Activated naive CD4-positive, alpha-beta T cell treated with anti-CD3 and anti-CD28 coated beads for 36 hours (primary cell): Measurements from ENCODE around the gene IP6K2. TPM values are rescaled to one million over a fixed set of nuclear protein-coding genes. Genes with fewer than 3 reads are reported as not detected.
"Not testable (repeated sequence)": the region's sequence is repeated elsewhere in the genome, so short reads cannot be mapped to it uniquely, and the experiment has no call there.

ENCODE experiments used
- CTCF ChIA-PET: fragments of 350-600 bp; sonication (Branson Sonifier 250); formaldehyde crosslinking; loops from one replicate; lab custom pipeline; 2021; ENCODE audit warnings: antibody characterized with exemption; lab: Charles Lee
- DNase-seq: peaks from one replicate; pipeline ENCODE4 v3.0.0-alpha.2; 2020
- H3K27ac Mint-ChIP-seq: one replicate; pipeline ENCODE4 v1.8.0; 2021; ENCODE audit warnings: mild to moderate bottlenecking, mixed read lengths
- H3K27me3 Mint-ChIP-seq: one replicate; pipeline ENCODE4 v1.8.0; 2021; ENCODE audit warnings: low read depth, mixed read lengths
- H3K36me3 Mint-ChIP-seq: one replicate; pipeline ENCODE4 v1.8.0; 2021; ENCODE audit warnings: low read depth, mixed read lengths
- H3K4me1 Mint-ChIP-seq: one replicate; pipeline ENCODE4 v1.8.0; 2021; ENCODE audit warnings: low read depth, mixed read lengths
- H3K4me3 Mint-ChIP-seq: one replicate; pipeline ENCODE4 v1.8.0; 2021; ENCODE audit warnings: mild to moderate bottlenecking, moderate library complexity, mixed read lengths
- H3K9me3 Mint-ChIP-seq: one replicate; pipeline ENCODE4 v1.8.0; 2021; ENCODE audit warnings: mixed read lengths
- intact Hi-C: fragments of 100-400 bp; cut with micrococcal nuclease; formaldehyde crosslinking; loops from one replicate; pipeline ENCODE4 v1.15.1; 2023
- total RNA-seq, 2 experiments: library from RNA; stranded (reverse); gene quantifications; one replicate each; pipeline ENCODE4 v1.2.3, GENCODE V29; 2021

The IP6K2 gene
- total RNA-seq: 10 to 100 TPM; 64.3 to 68.3 TPM

- Mint-ChIP-seq H3K27ac (peak within 1 kb of the TSS; percentile 90), H3K9me3 (no peaks in the 10 kb centered on the region), H3K27me3 (no peaks in the 10 kb centered on the region), H3K4me3 (peak within 1 kb of the TSS; percentile 97), H3K4me1 (peaks cover 30% of the 10 kb centered on the region), H3K36me3 (peaks cover 9% of the 10 kb centered on the region)
- intact Hi-C loops: loop anchor here (1.0 to 5.0 kb wide), 8 partner anchors 32 to 416 kb away; partner anchors contain the start of genes ARIH2, CELSR3, NCKIPSD and NME6
- CTCF ChIA-PET: interaction anchor here (0.9 to 1.4 kb wide), 5 partner anchors 13 to 304 kb away, joined by 3 to 4 read pairs (median 3); partner anchors contain the start of gene NDUFAF3
- DNase-seq: peak; percentile 99
Measured at GRCh38 chr3:48716982-48717746, at the start of gene IP6K2. Gene IP6K2 (minus strand): TSS chr3:48717221. CDS start chr3:48695291, 21,930 bp downstream.

- Mint-ChIP-seq H3K27ac (no peak overlapping the region), H3K9me3 (no peaks in the 10 kb centered on the region), H3K27me3 (no peaks in the 10 kb centered on the region), H3K36me3 (peaks cover 4% of the 10 kb centered on the region), H3K4me3 (no peak overlapping the region), H3K4me1 (no peaks in the 10 kb centered on the region)
- intact Hi-C loops: no loop called here
- CTCF ChIA-PET: interaction anchor here (0.6 to 1.1 kb wide), 4 partner anchors 11 to 434 kb away, joined by 3 to 4 read pairs (median 3); a partner anchor contains a TSS
- DNase-seq: no peak
Measured at GRCh38 chr3:48765376-48765775, 48.4 kb upstream of the IP6K2 start.

- no peaks in the 10 kb centered on the region for H3K4me1 Mint-ChIP-seq
- CTCF ChIA-PET: no interaction called here
- peaks cover 4% of the 10 kb centered on the region for H3K36me3 Mint-ChIP-seq
- no peak for DNase-seq
- no peaks in the 10 kb centered on the region for H3K27me3 Mint-ChIP-seq
- no peak overlapping the region for H3K4me3 Mint-ChIP-seq
- H3K27ac Mint-ChIP-seq: no peak overlapping the region
- no peaks in the 10 kb centered on the region for H3K9me3 Mint-ChIP-seq
- intact Hi-C loops: no loop called here
Measured at GRCh38 chr3:48762816-48763215, 45.8 kb upstream of the IP6K2 start.

- CTCF ChIA-PET: interaction anchor here (0.6 to 0.8 kb wide), 2 partner anchors 103 to 818 kb away, joined by 3 read pairs; no protein-coding TSS in a partner anchor
- H3K9me3 Mint-ChIP-seq, intact Hi-C loops, H3K4me1 Mint-ChIP-seq, DNase-seq, H3K36me3 Mint-ChIP-seq, H3K4me3 Mint-ChIP-seq, H3K27me3 Mint-ChIP-seq, H3K27ac Mint-ChIP-seq: not testable (repeated sequence)
Measured at GRCh38 chr3:48759991-48760540, 43.0 kb upstream of the IP6K2 start.

- CTCF ChIA-PET: interaction anchor here (1.1 kb wide), 1 partner anchor 19 kb away, joined by 5 read pairs; no protein-coding TSS in a partner anchor
- H3K36me3 Mint-ChIP-seq, DNase-seq, H3K4me3 Mint-ChIP-seq, H3K9me3 Mint-ChIP-seq, H3K27ac Mint-ChIP-seq, H3K4me1 Mint-ChIP-seq, H3K27me3 Mint-ChIP-seq, intact Hi-C loops: not testable (repeated sequence)
Measured at GRCh38 chr3:48759531-48759930, 42.5 kb upstream of the IP6K2 start.

- Mint-ChIP-seq H3K36me3 (peaks cover 1% of the 10 kb centered on the region), H3K9me3 (no peaks in the 10 kb centered on the region), H3K27ac (no peak overlapping the region), H3K4me1 (no peaks in the 10 kb centered on the region), H3K27me3 (no peaks in the 10 kb centered on the region), H3K4me3 (no peak overlapping the region)
- CTCF ChIA-PET: interaction anchor here (0.6 to 1.1 kb wide), 2 partner anchors 19 to 625 kb away, joined by 3 to 5 read pairs; no protein-coding TSS in a partner anchor
- intact Hi-C loops: no loop called here
- DNase-seq: no peak
Measured at GRCh38 chr3:48759071-48759470, 42.0 kb upstream of the IP6K2 start.

- Mint-ChIP-seq H3K27me3 (no peaks in the 10 kb centered on the region), H3K4me3 (no peak overlapping the region), H3K9me3 (no peaks in the 10 kb centered on the region), H3K36me3 (peaks cover 3% of the 10 kb centered on the region), H3K4me1 (no peaks in the 10 kb centered on the region), H3K27ac (no peak overlapping the region)
- DNase-seq: no peak
- intact Hi-C loops: no loop called here
- CTCF ChIA-PET: interaction anchor here (1.1 kb wide), 1 partner anchor 17 kb away, joined by 4 read pairs; no protein-coding TSS in a partner anchor
Measured at GRCh38 chr3:48756640-48757039, 39.6 kb upstream of the IP6K2 start.

GRCh38 chr3:48750856-48751255, 33.8 kb upstream of the IP6K2 start:
- intact Hi-C loops: no loop called here
- H3K27ac Mint-ChIP-seq: no peak overlapping the region
- H3K4me3 Mint-ChIP-seq: no peak overlapping the region
- CTCF ChIA-PET: interaction anchor here (1.0 kb wide), 1 partner anchor 10 kb away, joined by 3 read pairs; no protein-coding TSS in a partner anchor
- H3K9me3 Mint-ChIP-seq: no peaks in the 10 kb centered on the region
- H3K4me1 Mint-ChIP-seq: no peaks in the 10 kb centered on the region
- peaks cover 9% of the 10 kb centered on the region for H3K36me3 Mint-ChIP-seq
- no peaks in the 10 kb centered on the region for H3K27me3 Mint-ChIP-seq
- DNase-seq: no peak

- no peaks in the 10 kb centered on the region for H3K27me3 Mint-ChIP-seq
- no peak overlapping the region for H3K27ac Mint-ChIP-seq
- no peaks in the 10 kb centered on the region for H3K9me3 Mint-ChIP-seq
- no peak for DNase-seq
- H3K4me3 Mint-ChIP-seq: no peak overlapping the region
- no peaks in the 10 kb centered on the region for H3K4me1 Mint-ChIP-seq
- intact Hi-C loops: no loop called here
- CTCF ChIA-PET: interaction anchor here (0.7 to 0.9 kb wide), 3 partner anchors 10 to 151 kb away, joined by 4 to 8 read pairs (median 7); no protein-coding TSS in a partner anchor
- peaks cover 14% of the 10 kb centered on the region for H3K36me3 Mint-ChIP-seq
Measured at GRCh38 chr3:48748754-48749153, 31.7 kb upstream of the IP6K2 start.

GRCh38 chr3:48747706-48748105, 30.7 kb upstream of the IP6K2 start:
- no peaks in the 10 kb centered on the region for H3K27me3 Mint-ChIP-seq
- no peak overlapping the region for H3K27ac Mint-ChIP-seq
- H3K4me1 Mint-ChIP-seq: no peaks in the 10 kb centered on the region
- no peaks in the 10 kb centered on the region for H3K9me3 Mint-ChIP-seq
- no peak for DNase-seq
- peaks cover 12% of the 10 kb centered on the region for H3K36me3 Mint-ChIP-seq
- intact Hi-C loops: no loop called here
- CTCF ChIA-PET: interaction anchor here (0.6 to 0.7 kb wide), 2 partner anchors 14 to 108 kb away, joined by 3 to 5 read pairs; no protein-coding TSS in a partner anchor
- H3K4me3 Mint-ChIP-seq: no peak overlapping the region

GRCh38 chr3:48747015-48747615, 30.1 kb upstream of the IP6K2 start:
- H3K27me3 Mint-ChIP-seq: no peaks in the 10 kb centered on the region
- H3K27ac Mint-ChIP-seq: no peak overlapping the region
- no peak overlapping the region for H3K4me3 Mint-ChIP-seq
- CTCF ChIA-PET: interaction anchor here (0.6 to 0.7 kb wide), 2 partner anchors 14 to 109 kb away, joined by 3 to 5 read pairs; no protein-coding TSS in a partner anchor
- intact Hi-C loops: no loop called here
- H3K4me1 Mint-ChIP-seq: no peaks in the 10 kb centered on the region
- peaks cover 12% of the 10 kb centered on the region for H3K36me3 Mint-ChIP-seq
- no peaks in the 10 kb centered on the region for H3K9me3 Mint-ChIP-seq
- no peak for DNase-seq

- no peak overlapping the region for H3K4me3 Mint-ChIP-seq
- DNase-seq: no peak
- peaks cover 9% of the 10 kb centered on the region for H3K36me3 Mint-ChIP-seq
- CTCF ChIA-PET: interaction anchor here (0.6 kb wide), 2 partner anchors 40 to 297 kb away, joined by 3 read pairs; no protein-coding TSS in a partner anchor
- H3K9me3 Mint-ChIP-seq: no peaks in the 10 kb centered on the region
- no peaks in the 10 kb centered on the region for H3K4me1 Mint-ChIP-seq
- no peak overlapping the region for H3K27ac Mint-ChIP-seq
- intact Hi-C loops: no loop called here
- H3K27me3 Mint-ChIP-seq: no peaks in the 10 kb centered on the region
Measured at GRCh38 chr3:48743773-48744172, 26.8 kb upstream of the IP6K2 start.
